GM04504 (cell line): ENCODE results near the gene DGCR6L.
A peak's percentile ranks its signal among the peaks of the same experiment; 100 is the strongest.
"Not testable (repeated sequence)": the region's sequence is repeated elsewhere in the genome, so short reads cannot be mapped to it uniquely, and the experiment has no call there.

Experiments used
- DNase-seq: peaks from one replicate; pipeline ENCODE4 v3.0.0-alpha.2; 2012; ENCODE audit warnings: low read depth

The DGCR6L gene

GRCh38 chr22:20319745-20320658 lies at the start of gene DGCR6L:
Gene DGCR6L, minus strand, starts transcription at chr22:20320060. Its CDS starts 72 bp downstream, at chr22:20319988.
- DNase-seq, result peak; percentile 81

DNA sequence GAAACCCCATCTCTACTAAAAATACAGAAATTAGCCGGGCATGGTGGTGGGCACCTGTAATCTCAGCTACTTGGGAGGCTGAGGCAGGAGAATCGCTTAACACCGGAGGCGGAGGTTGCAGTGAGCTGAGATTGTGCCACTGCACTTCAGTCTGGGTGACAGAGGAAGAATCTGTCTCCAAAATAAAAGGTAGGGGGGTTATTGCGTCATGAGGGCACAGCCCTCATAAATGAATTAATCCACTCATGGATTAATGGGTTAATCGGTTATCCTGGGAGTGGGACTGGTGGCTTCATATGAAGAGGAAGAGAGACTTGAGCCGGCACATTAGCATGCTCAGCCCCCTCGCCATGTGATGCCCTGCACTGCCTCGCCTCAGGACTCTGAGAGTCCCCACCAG lies 49.0 kb upstream of the DGCR6L start:
- DNase-seq, result not testable (repeated sequence)

- not testable (repeated sequence) for DNase-seq
Measured at GRCh38 chr22:20366841-20367240, 47.0 kb upstream of the DGCR6L start.

- DNase-seq, result peak; percentile 2
Measured at GRCh38 chr22:20364335-20365260, 44.7 kb upstream of the DGCR6L start.

- not testable (repeated sequence) for DNase-seq
Measured at GRCh38 chr22:20362403-20362802, 42.5 kb upstream of the DGCR6L start.

DNA sequence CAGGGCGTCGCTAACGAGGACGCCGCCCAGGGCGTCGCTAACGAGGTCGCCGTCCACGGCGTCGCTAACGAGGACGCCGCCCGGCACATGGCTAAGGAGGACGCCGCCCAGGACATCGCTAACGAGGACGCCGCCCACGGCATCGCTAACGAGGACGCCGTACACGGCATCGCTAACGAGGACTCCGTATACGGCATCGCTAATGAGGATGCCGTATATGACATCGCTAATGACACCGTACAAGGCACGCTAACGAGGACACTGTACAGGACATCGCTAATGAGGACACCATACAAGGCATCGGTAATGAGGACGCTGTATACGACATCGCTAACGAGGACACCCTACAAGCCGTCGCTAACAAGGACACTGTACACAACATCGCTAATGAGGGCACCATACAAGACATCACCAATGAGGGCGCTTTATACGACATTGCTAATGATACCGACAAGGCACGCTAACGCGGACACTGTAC lies 41.9 kb upstream of the DGCR6L start:
- DNase-seq, result not testable (repeated sequence)

DNA sequence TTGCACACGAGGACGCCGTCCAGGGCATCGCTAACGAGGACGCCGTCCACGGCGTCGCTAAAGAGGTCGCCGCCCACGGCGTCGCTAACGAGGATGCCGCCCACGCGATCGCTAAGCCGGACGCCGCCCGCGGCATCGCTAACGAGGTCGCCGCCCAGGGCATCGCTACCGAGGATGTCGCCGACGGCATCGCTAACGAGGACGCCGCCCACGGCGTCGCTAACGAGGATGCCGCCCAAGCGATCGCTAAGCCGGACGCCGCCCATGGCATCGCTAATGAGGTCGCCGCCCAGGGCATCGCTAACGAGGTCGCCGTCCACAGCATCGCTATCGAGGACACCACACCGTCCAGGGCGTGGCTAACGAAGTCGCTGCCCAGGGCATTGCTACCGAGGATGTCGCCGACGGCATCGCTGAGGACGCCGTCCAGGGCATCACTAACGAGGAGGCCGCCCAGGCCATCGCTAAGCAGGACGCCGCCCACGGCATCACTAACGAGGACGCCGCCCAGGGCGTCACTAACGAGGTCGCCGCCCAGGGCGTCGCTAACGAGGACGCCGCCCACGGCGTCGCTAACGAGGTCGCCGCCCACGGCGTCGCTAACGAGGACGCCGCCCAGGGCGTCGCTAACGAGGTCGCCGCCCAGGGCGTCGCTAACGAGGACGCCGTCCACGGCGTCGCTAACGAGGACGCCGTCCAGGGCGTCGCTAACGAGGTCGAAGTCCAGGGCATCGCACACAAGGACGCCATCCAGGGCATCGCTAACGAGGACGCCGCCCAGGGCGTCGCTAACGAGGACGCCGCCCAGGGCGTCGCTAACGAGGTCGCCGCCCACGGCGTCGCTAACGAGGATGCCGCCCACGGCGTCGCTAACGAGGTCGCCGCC lies 41.2 kb upstream of the DGCR6L start:
- not testable (repeated sequence) for DNase-seq

DNA sequence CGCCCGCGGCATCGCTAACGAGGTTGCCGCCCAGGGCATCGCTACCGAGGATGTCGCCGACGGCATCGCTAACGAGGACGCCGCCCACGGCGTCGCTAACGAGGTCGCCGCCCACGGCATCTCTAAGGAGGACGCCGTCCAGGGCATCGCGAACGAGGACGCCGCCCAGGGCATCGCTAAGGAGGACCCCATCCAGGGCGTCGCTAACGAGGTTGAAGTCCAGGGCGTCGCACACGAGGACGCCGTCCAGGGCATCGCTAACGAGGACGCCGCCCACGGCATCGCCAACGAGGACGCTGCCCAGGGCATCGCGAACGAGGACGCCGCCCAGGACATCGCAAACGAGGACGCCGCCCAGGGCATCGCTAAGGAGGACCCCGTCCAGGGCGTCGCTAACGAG lies 40.4 kb upstream of the DGCR6L start:
- DNase-seq, result not testable (repeated sequence)

GRCh38 chr22:20358503-20359239 lies 38.8 kb upstream of the DGCR6L start:
- not testable (repeated sequence) for DNase-seq

GRCh38 chr22:20357967-20358366 lies 38.1 kb upstream of the DGCR6L start:
- not testable (repeated sequence) for DNase-seq

GRCh38 chr22:20356906-20357305 lies 37.0 kb upstream of the DGCR6L start:
- DNase-seq, result not testable (repeated sequence)

DNA sequence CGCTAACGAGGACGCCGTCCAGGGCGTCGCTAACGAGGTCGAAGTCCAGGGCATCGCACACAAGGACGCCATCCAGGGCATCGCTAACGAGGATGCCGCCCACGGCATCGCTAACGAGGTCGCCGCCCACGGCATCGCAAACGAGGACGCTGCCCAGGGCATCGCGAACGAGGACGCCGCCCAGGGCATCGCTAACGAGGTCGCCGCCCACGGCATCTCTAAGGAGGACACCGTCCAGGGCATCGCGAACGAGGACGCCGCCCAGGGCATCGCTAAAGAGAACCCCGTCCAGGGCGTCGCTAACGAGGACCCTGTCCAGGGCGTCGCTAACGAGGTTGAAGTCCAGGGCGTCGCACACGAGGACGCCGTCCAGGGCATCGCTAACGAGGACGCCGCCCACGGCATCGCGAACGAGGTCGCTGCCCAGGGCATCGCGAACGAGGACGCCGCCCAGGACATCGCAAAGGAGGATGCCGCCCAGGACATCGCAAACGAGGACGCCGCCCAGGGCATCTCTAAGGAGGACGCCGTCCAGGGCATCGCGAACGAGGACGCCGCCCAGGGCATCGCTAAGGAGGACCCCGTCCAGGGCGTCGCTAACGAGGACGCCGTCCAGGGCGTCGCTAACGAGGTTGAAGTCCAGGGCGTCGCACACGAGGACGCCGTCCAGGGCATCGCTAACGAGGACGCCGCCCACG lies 36.2 kb upstream of the DGCR6L start:
- not testable (repeated sequence) for DNase-seq

GRCh38 chr22:20354238-20354975 lies 34.5 kb upstream of the DGCR6L start:
- DNase-seq, result no peak

DNA sequence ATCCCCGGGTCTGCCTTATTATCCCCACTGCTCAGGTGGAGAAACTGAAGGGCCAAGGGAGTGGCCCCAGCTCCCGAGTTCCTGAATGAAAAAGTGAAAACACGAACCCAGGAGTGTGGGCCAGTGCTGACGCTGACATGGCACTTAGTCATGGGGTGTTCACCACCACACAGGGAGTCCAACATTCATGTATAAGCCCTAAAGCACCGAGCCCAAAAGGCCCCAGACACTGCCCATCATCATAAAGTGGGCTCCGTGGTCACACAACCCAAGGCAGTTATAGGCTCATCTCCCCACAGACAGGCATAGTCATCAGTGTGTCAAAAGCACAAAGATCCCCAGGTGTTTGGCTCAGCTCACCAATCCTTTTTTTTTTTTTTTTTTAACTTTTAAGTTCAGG lies 32.7 kb upstream of the DGCR6L start:
- not testable (repeated sequence) for DNase-seq

GRCh38 chr22:20346553-20346952 lies 26.7 kb upstream of the DGCR6L start:
- DNase-seq, result not testable (repeated sequence)

DNA sequence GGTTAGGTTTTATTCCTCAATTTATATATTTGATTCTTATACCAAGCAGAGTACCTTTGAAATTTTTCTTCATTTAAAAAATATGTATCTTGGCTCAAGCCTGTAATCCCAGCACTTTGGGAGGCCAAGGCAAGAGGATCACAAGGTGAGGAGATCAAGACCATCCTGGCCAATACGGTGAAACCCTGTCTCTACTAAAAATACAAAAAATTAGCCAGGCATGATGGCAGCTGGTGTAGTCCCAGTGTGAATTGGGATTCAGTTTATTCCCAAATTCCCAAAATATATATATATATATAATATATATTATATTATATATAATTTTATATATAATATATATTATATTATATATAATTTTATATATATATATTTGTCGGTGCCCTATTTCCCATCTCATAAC lies 18.4 kb upstream of the DGCR6L start:
- DNase-seq, result not testable (repeated sequence)

GRCh38 chr22:20337807-20338206 lies 17.9 kb upstream of the DGCR6L start:
- not testable (repeated sequence) for DNase-seq

GRCh38 chr22:20336561-20336960 lies 16.7 kb upstream of the DGCR6L start:
- not testable (repeated sequence) for DNase-seq

- not testable (repeated sequence) for DNase-seq
Measured at GRCh38 chr22:20328569-20328930, 8.7 kb upstream of the DGCR6L start.
